B cell (primary cell): Measurements from ENCODE around the gene CALM3. TPM values are rescaled to one million over a fixed set of nuclear protein-coding genes. Genes with fewer than 3 reads are reported as not detected.

Source experiments
- ATAC-seq: fragments of 200-7000 bp; cut with Tn5 transposase; one replicate; pipeline ENCODE4 v1.10.0; 2021; ENCODE audit warnings: low read depth, mild to moderate bottlenecking, moderate number of reproducible peaks, moderate library complexity
- CTCF ChIA-PET: fragments of 350-600 bp; sonication (Branson Sonifier 250); formaldehyde crosslinking; loops from one replicate; lab custom pipeline; 2021; ENCODE audit warnings: antibody characterized with exemption, inconsistent platforms; lab: Charles Lee
- POLR2A ChIA-PET: fragments of 350-600 bp; sonication (Branson Sonifier 250); formaldehyde crosslinking; loops from one replicate; lab custom pipeline; 2021; ENCODE audit warnings: antibody characterized with exemption; lab: Charles Lee
- DNase-seq: peaks from one replicate; pipeline ENCODE4 v3.0.0; 2013
- H2AFZ ChIP-seq: 2 replicates; pipeline ENCODE4 v1.6.1; 2012; ENCODE audit warnings: mild to moderate bottlenecking, low read depth, low read length; ENCODE audit not compliant: insufficient read depth, poor library complexity, severe bottlenecking
- H3K27ac ChIP-seq, 2 donors: 1 replicate in 1 of 2; 2 replicates in 1 of 2; pipeline ENCODE4 v1.5.1; 2012 to 2013; ENCODE audit warnings: low read length in 2 of 2, mild to moderate bottlenecking in 2 of 2, moderate library complexity in 1 of 2
- H3K27me3 ChIP-seq, 4 experiments: fragments of 200-600 bp in 1 of 4; sonication (generic) in 1 of 4; replicated peaks in 1 of 4; 1 replicate in 2 of 4; 2 replicates in 2 of 4; pipeline versions ENCODE4 v1.6.1 to v1.7.0; 2013 to 2016; ENCODE audit warnings: low read length in 3 of 4, mild to moderate bottlenecking in 2 of 4, mixed read lengths in 1 of 4, moderate library complexity in 1 of 4; ENCODE audit not compliant: insufficient read depth in 4 of 4, control insufficient read depth in 3 of 4; ENCODE audit errors: control extremely low read depth in 1 of 4
- H3K36me3 ChIP-seq, 2 experiments: replicated peaks in 1 of 2; 1 replicate in 1 of 2; 2 replicates in 1 of 2; pipeline versions ENCODE4 v1.6.1 to v1.7.1; 2013; ENCODE audit warnings: low read length in 1 of 2; ENCODE audit not compliant: insufficient read depth in 2 of 2, control insufficient read depth in 1 of 2; ENCODE audit errors: control extremely low read depth in 1 of 2, extremely low read depth in 1 of 2
- H3K4me1 ChIP-seq, 2 donors: fragments of 200-600 bp in 1 of 2; sonication (generic) in 1 of 2; 1 replicate in 1 of 2; 2 replicates in 1 of 2; pipeline versions ENCODE4 v1.5.1 to v1.6.1; 2013 to 2017; ENCODE audit warnings: low read length in 2 of 2; ENCODE audit not compliant: control insufficient read depth in 2 of 2, insufficient read depth in 2 of 2
- H3K4me2 ChIP-seq: replicated peaks from 2 replicates; pipeline ENCODE3; 2012; ENCODE audit warnings: mild to moderate bottlenecking, low read depth, low read length; ENCODE audit not compliant: poor library complexity, severe bottlenecking
- H3K4me3 ChIP-seq, 5 experiments: fragments of 200-600 bp in 1 of 5; sonication (generic) in 1 of 5; 1 replicate in 3 of 5; 2 replicates in 2 of 5; pipeline versions ENCODE4 v1.5.1 to v1.7.0; 2011 to 2016; ENCODE audit warnings: low read length in 4 of 5, mild to moderate bottlenecking in 4 of 5, low read depth in 2 of 5, control low read depth in 1 of 5, moderate library complexity in 1 of 5; ENCODE audit not compliant: insufficient read depth in 1 of 5; ENCODE audit errors: control extremely low read depth in 1 of 5, extremely low read depth in 1 of 5
- H3K79me2 ChIP-seq: fragments of 200-600 bp; sonication (generic); one replicate; pipeline ENCODE4 v1.6.0; 2016; ENCODE audit warnings: low read length; ENCODE audit not compliant: control insufficient read depth, insufficient read depth
- H3K9ac ChIP-seq: fragments of 200-600 bp; sonication (generic); 2 replicates; pipeline ENCODE4 v1.6.1; 2017; ENCODE audit warnings: mild to moderate bottlenecking, low read length, moderate library complexity
- H3K9me3 ChIP-seq, 3 donors: one replicate each; pipeline versions ENCODE4 v1.6.1 to v1.7.1; 2013; ENCODE audit warnings: low read length in 2 of 3; ENCODE audit not compliant: control insufficient read depth in 2 of 3, insufficient read depth in 1 of 3; ENCODE audit errors: control extremely low read depth in 1 of 3
- H4K20me1 ChIP-seq: 2 replicates; pipeline ENCODE4 v1.6.0; 2012; ENCODE audit warnings: mild to moderate bottlenecking, low read length; ENCODE audit not compliant: insufficient read depth, control insufficient read depth, poor library complexity, severe bottlenecking
- H3K27ac Mint-ChIP-seq: one replicate; pipeline ENCODE4 v1.8.0; 2021; ENCODE audit warnings: mixed read lengths
- H3K27me3 Mint-ChIP-seq: one replicate; pipeline ENCODE4 v1.8.0; 2021; ENCODE audit warnings: mixed read lengths
- H3K4me1 Mint-ChIP-seq: one replicate; pipeline ENCODE4 v1.8.0; 2021; ENCODE audit warnings: mixed read lengths
- H3K4me3 Mint-ChIP-seq: one replicate; pipeline ENCODE4 v1.8.0; 2021; ENCODE audit warnings: mixed read lengths
- H3K9me3 Mint-ChIP-seq: one replicate; pipeline ENCODE4 v1.8.0; 2022; ENCODE audit warnings: mixed read lengths; ENCODE audit not compliant: insufficient read depth
- EZH2 ChIP-seq: IDR thresholded peaks from 2 replicates; pipeline ENCODE4 v1.6.1; 2012; ENCODE audit warnings: borderline replicate concordance, low read depth, mild to moderate bottlenecking, moderate library complexity, low read length; ENCODE audit not compliant: insufficient read depth, poor library complexity, severe bottlenecking
- WGBS: methylation state at CpG from one replicate; pipeline ENCODE4 v1.1.5; 2013; ENCODE audit warnings: missing lambda C conversion rate; ENCODE audit not compliant: insufficient coverage; 5-methylcytosine and 5-hydroxymethylcytosine counted together
- intact Hi-C: fragments of 100-400 bp; cut with micrococcal nuclease; formaldehyde crosslinking; loops from one replicate; pipeline ENCODE4 v1.10.0; 2022
- polyA plus RNA-seq: library from polyadenylated mRNA; depleted of rRNA; stranded (reverse); fragments of >200 nt; gene quantifications from 2 replicates; pipeline ENCODE4 v1.2.3, GENCODE V29; 2012
- total RNA-seq, 2 donors: library from RNA; stranded (reverse); fragments of 120-200 nt in 1 of 2; gene quantifications; 1 replicate in 1 of 2; 2 replicates in 1 of 2; pipeline versions ENCODE4 v1.2.3 to v1.2.4, GENCODE V29; 2013 to 2022
- TF ChIP-seq, protein P1 (sequence below): fragments of 200-600 bp; IDR thresholded peaks from one replicate; pipeline ENCODE4 v1.8.0; 2022; ENCODE audit warnings: antibody characterized with exemption, mild to moderate bottlenecking

Gene CALM3
- total and polyA plus RNA-seq, 2 donors (not counting 1 experiment from before 2014, with no cell fraction given), result 99.0 to 99.3 TPM

DNA sequence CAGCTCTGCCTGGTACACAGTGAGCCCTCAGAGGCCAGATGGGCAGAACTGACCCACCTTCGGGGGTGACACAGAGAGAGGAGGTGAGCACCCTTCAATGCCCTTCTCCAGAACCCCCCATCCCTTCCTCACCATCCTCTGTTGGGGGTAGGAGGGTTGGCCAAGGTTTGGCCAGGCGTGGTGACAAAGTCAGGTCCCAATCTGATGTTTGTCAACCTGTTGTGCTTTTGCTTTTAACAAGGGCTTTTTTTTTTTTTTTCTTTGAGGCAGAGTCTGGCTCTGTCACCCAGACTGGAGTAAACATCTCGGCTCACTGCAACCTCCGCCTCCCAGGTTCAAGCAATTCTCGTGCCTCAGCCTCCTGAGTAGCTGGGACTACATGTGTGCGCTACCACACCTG lies 16.5 kb downstream of the CALM3 start:
- TF ChIP-seq, protein P1, sequence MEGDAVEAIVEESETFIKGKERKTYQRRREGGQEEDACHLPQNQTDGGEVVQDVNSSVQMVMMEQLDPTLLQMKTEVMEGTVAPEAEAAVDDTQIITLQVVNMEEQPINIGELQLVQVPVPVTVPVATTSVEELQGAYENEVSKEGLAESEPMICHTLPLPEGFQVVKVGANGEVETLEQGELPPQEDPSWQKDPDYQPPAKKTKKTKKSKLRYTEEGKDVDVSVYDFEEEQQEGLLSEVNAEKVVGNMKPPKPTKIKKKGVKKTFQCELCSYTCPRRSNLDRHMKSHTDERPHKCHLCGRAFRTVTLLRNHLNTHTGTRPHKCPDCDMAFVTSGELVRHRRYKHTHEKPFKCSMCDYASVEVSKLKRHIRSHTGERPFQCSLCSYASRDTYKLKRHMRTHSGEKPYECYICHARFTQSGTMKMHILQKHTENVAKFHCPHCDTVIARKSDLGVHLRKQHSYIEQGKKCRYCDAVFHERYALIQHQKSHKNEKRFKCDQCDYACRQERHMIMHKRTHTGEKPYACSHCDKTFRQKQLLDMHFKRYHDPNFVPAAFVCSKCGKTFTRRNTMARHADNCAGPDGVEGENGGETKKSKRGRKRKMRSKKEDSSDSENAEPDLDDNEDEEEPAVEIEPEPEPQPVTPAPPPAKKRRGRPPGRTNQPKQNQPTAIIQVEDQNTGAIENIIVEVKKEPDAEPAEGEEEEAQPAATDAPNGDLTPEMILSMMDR, result no peak
- TF ChIP-seq EZH2, result no peak
- Histone ChIP-seq H3K4me2 (peak overlapping the region; percentile 56), H3K27ac (peak overlapping the region; percentile 66 to 100), H2AFZ (no peak overlapping the region), H3K9ac (no peak overlapping the region), H3K27me3 (no peaks in the 10 kb centered on the region), H4K20me1 (no peaks in the 10 kb centered on the region), H3K36me3 (no peaks in the 10 kb centered on the region), H3K4me3 (no peak overlapping the region), H3K9me3 (no peaks in the 10 kb centered on the region), H3K79me2 (no peaks in the 10 kb centered on the region), H3K4me1 (peaks cover 58 to 82% of the 10 kb centered on the region in 2 donors)
- CTCF ChIA-PET, result interaction anchor here (1.5 to 16.2 kb wide), 6 partner anchors 13 to 87 kb away, joined by 6 to 447 read pairs (median 12); partner anchors contain the start of genes CALM3, DACT3 and GNG8
- Mint-ChIP-seq H3K27ac (peak overlapping the region; percentile 97), H3K4me3 (peak overlapping the region; percentile 79), H3K9me3 (no peaks in the 10 kb centered on the region), H3K4me1 (peaks cover 66% of the 10 kb centered on the region), H3K27me3 (no peaks in the 10 kb centered on the region)
- POLR2A ChIA-PET, result interaction anchor here (0.7 to 4.1 kb wide), 5 partner anchors 16 to 1727 kb away, joined by 4 to 30 read pairs (median 10); partner anchors contain the start of genes CALM3, DACT3 and TOMM40
- no peak for ATAC-seq
- 91% methylated on average over 4 of the region's 6 CpGs for WGBS
- peak; percentile 66 for DNase-seq
- intact Hi-C loops, result loop anchor here (5.0 kb wide), 1 partner anchor 100 kb away; the partner anchor contains the start of gene PRKD2

DNA sequence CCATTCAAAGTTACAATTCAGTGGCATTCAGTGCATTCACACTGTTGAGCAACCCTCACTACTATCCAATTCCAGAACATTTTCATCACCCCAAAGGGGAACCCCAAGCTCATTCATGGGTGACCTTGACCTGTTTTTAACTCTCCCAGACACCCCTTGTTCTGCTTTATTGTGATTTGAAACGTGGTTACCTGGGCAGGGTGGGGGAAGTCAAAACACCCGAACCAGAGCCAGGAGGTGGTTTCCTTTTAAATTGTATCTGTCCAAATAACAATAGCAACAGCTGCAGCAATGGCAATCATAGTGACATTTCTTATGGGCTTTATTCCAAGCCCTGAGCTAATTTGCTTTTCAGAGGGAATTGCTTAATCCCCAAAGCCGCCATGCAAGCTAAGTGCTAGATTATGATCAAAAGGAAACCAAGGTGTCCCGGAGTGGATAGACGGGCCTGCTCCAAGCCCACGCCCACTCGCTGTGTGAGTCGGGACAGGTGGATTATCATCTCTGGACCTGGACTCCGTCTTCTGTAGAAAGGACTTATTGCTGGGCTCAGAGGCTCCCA lies 17.6 kb downstream of the CALM3 start:
- Histone ChIP-seq H3K27ac (peak overlapping the region; percentile 99 to 100), H4K20me1 (no peaks in the 10 kb centered on the region), H3K4me1 (peaks cover 61 to 85% of the 10 kb centered on the region in 2 donors), H3K9me3 (no peaks in the 10 kb centered on the region), H3K4me2 (peak overlapping the region; percentile 72), H3K4me3 (peak overlapping the region; percentile 11 to 43 (median 34)), H3K36me3 (no peaks in the 10 kb centered on the region), H3K9ac (peak overlapping the region; percentile 59), H2AFZ (no peak overlapping the region), H3K79me2 (no peaks in the 10 kb centered on the region), H3K27me3 (no peaks in the 10 kb centered on the region)
- ChIA-PET CTCF (interaction anchor here (0.6 to 16.2 kb wide), 8 partner anchors 14 to 222 kb away, joined by 3 to 447 read pairs (median 9); partner anchors contain the start of genes CALM3, DACT3 and GNG8), POLR2A (interaction anchor here (0.7 to 4.1 kb wide), 8 partner anchors 11 to 70 kb away, joined by 3 to 30 read pairs (median 6); partner anchors contain the start of genes DACT3 and GNG8)
- Mint-ChIP-seq H3K27ac (peak overlapping the region; percentile 99), H3K9me3 (no peaks in the 10 kb centered on the region), H3K27me3 (no peaks in the 10 kb centered on the region), H3K4me1 (peaks cover 64% of the 10 kb centered on the region), H3K4me3 (peak overlapping the region; percentile 95)
- DNase-seq (peak; percentile 93), ATAC-seq (peak; percentile 50)
- TF ChIP-seq, protein P1, result no peak
- no peak for TF ChIP-seq EZH2
- whole genome bisulfite sequencing, result 67% methylated on average over 5 of the region's 9 CpGs
- intact Hi-C loops, result loop anchor here (1.0 to 5.0 kb wide), 4 partner anchors 16 to 232 kb away; partner anchors contain the start of genes AP2S1, DACT3 and PRKD2
